T1000 (cell line): Measurements from ENCODE around the gene DAG1.

Experiments used
- DNase-seq: peaks from one replicate; lab custom pipeline; 2025; ENCODE audit warnings: mixed read lengths; lab: John Stamatoyannopoulos, UW

DAG1 gene

GRCh38 chr3:49554633-49555265 is 84.7 kb downstream of the DAG1 start:
- DNase-seq: no peak

GRCh38 chr3:49556500-49557275 is 86.6 kb downstream of the DAG1 start:
- no peak for DNase-seq

GRCh38 chr3:49563040-49563578 is 93.0 kb downstream of the DAG1 start:
- no peak for DNase-seq

GRCh38 chr3:49563766-49564165 is 93.7 kb downstream of the DAG1 start:
- no peak for DNase-seq

GRCh38 chr3:49566312-49566711 is 96.2 kb downstream of the DAG1 start:
- DNase-seq: no peak

- DNase-seq: no peak
Measured at GRCh38 chr3:49567406-49567805, 97.3 kb downstream of the DAG1 start.

- DNase-seq: no peak
Measured at GRCh38 chr3:49568965-49569364, 98.9 kb downstream of the DAG1 start.

GRCh38 chr3:49570028-49570654 is 100.1 kb downstream of the DAG1 start:
- DNase-seq: no peak

GRCh38 chr3:49582177-49582576 is 112.1 kb downstream of the DAG1 start:
- no peak for DNase-seq
